Suprapubic skin (tissue), 4 donors: ENCODE data around the gene NUDT1.

ENCODE experiments used
- EP300 ChIP-seq: sonication (generic); formaldehyde crosslinking; IDR thresholded peaks from one replicate; pipeline ENCODE4 v1.6.1; 2017; ENCODE audit warnings: antibody characterized with exemption
- POLR2A ChIP-seq, 2 donors: fragments of 450-650 bp; IDR thresholded peaks; one replicate each; pipeline ENCODE4 v1.6.1; 2017; ENCODE audit warnings: antibody characterized with exemption in 2 of 2, mild to moderate bottlenecking in 2 of 2, moderate library complexity in 2 of 2
- POLR2AphosphoS5 ChIP-seq, 3 donors: sonication (generic); formaldehyde crosslinking; IDR thresholded peaks; one replicate each; pipeline ENCODE4 v1.6.1; 2017; ENCODE audit warnings: antibody characterized with exemption in 3 of 3
- TF ChIP-seq, protein P1 (sequence below), 2 donors: fragments of 200-600 bp in 1 of 2; fragments of 450-650 bp in 1 of 2; sonication (generic) in 1 of 2; IDR thresholded peaks; one replicate each; pipeline ENCODE4 v1.5.1; 2016 to 2019; ENCODE audit warnings: antibody characterized with exemption in 2 of 2, mild to moderate bottlenecking in 1 of 2, moderate library complexity in 1 of 2

DNA sequence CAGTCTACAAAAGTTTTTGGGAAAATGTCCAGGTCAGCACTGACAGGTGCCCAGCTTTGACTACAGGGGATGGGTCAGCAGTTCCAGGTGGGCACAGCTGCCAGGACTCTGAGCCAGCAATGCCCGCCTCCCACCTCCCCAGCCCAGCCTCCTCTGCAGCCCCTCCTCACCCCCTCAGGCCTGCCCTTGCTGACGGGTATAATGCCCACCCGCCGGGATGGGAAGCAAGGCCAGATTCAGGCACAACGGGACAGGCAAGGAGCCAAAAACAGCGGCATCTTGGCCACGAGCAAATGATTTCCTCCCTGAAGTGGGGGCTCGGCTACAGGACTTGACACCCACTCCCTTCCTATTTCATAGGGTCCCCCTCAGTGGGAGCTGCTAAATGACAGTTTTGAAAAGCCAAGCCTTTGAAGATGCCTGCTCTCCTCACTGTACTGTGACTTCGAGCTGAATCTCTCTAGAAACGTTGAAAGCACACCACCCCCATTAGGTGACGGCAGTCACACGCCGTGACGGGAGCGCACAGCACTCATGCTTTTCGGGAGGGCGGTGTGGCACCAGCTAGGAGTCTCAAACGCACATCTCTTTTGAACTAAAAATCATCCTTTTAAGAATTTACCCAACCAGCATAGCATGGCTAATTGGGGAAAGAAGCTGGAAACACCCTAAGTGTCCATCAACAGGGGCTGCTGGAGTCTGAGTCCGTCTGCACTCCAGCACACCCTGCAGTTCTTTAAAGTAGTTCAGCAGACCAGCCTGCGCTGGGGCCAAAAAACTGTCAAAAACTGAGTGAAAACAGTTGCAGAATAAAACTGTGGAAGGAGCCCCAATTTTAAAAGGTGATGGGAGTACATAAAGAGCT is 38.9 kb upstream of the NUDT1 start:
- TF ChIP-seq EP300 (no peak), POLR2A (IDR thresholded peaks at IDR 0.05) (no peak), POLR2AphosphoS5 (IDR thresholded peaks at IDR 0.05) (no peak)
- TF ChIP-seq, protein P1, sequence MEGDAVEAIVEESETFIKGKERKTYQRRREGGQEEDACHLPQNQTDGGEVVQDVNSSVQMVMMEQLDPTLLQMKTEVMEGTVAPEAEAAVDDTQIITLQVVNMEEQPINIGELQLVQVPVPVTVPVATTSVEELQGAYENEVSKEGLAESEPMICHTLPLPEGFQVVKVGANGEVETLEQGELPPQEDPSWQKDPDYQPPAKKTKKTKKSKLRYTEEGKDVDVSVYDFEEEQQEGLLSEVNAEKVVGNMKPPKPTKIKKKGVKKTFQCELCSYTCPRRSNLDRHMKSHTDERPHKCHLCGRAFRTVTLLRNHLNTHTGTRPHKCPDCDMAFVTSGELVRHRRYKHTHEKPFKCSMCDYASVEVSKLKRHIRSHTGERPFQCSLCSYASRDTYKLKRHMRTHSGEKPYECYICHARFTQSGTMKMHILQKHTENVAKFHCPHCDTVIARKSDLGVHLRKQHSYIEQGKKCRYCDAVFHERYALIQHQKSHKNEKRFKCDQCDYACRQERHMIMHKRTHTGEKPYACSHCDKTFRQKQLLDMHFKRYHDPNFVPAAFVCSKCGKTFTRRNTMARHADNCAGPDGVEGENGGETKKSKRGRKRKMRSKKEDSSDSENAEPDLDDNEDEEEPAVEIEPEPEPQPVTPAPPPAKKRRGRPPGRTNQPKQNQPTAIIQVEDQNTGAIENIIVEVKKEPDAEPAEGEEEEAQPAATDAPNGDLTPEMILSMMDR (IDR thresholded peaks at IDR 0.05), result no peak
